ENCODE measurements around the gene PON2. TPM values are rescaled to one million over a fixed set of nuclear protein-coding genes. Genes with fewer than 3 reads are reported as not detected.

Gene PON2
- polyA plus RNA-seq, 1 experiment, result 110 TPM

DNA sequence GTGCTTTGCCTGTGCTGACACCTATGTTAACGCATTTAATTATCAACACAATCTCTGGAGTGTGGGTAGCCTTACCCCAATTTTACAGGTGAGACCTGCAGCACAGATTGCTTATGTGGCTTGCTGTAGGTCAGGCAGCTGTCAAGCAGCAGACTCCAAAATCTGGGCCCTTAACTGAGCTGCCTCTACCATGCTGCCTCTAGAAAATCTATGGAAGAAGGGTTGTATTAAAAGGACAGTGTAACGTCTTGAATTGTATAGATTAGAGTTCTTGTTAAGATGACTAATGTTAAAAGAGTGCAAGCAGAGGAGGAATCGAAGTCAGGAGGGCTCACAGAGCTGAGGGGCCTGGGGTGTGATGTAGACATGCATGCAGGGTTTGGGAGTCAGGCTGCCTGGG, 37.4 kb downstream of the PON2 start:
- no peak for DNase-seq (ENCODE audit: low read depth, low spot score)
- POLR2A ChIA-PET, result no interaction called here
- H3K27me3 ChIP-seq (ENCODE audit: control insufficient read depth, insufficient read depth, low read length), result peaks cover 9% of the 10 kb centered on the region
- CTCF ChIA-PET, result interaction anchor here (1.1 kb wide), 1 partner anchor 79 kb away, joined by 3 read pairs; no protein-coding TSS in a partner anchor
- H3K4me3 ChIP-seq (ENCODE audit: low read depth, low read length), result no peak overlapping the region
- TF ChIP-seq CTCF (IDR thresholded peaks at IDR 0.05; ENCODE audit: low read depth, low read length), result no peak
- peaks cover 7% of the 10 kb centered on the region; the same call in 1 of the 2 replicates for H3K9me3 ChIP-seq (ENCODE audit: control insufficient read depth, insufficient read depth, low read length)
- H3K27ac ChIP-seq (ENCODE audit: low read depth, low read length), result no peak overlapping the region

GRCh38 chr7:95396136-95397032, 38.4 kb downstream of the PON2 start, which contains the start of gene PON3:
TSS of gene PON3 (minus strand) at chr7:95396375. CDS start at chr7:95396350, 25 bp downstream.
- ChIA-PET CTCF (interaction anchor here (0.6 to 1.1 kb wide), 2 partner anchors 80 to 422 kb away, joined by 3 to 4 read pairs; no protein-coding TSS in a partner anchor), POLR2A (no interaction called here)
- no peak for DNase-seq (ENCODE audit: low read depth, low spot score)
- Histone ChIP-seq H3K9me3 (ENCODE audit: control insufficient read depth, insufficient read depth, low read length) (peaks cover 7% of the 10 kb centered on the region; the same call in 1 of the 2 replicates), H3K27me3 (ENCODE audit: control insufficient read depth, insufficient read depth, low read length) (peaks cover 9% of the 10 kb centered on the region), H3K27ac (ENCODE audit: low read depth, low read length) (no peak within 1 kb of the TSS), H3K4me3 (ENCODE audit: low read depth, low read length) (no peak within 1 kb of the TSS)
- no peak for TF ChIP-seq CTCF (IDR thresholded peaks at IDR 0.05; ENCODE audit: low read depth, low read length)

- no peak for DNase-seq (ENCODE audit: low read depth, low spot score)
- peaks cover 7% of the 10 kb centered on the region; the same call in 1 of the 2 replicates for H3K9me3 ChIP-seq (ENCODE audit: control insufficient read depth, insufficient read depth, low read length)
- H3K4me3 ChIP-seq (ENCODE audit: low read depth, low read length), result no peak overlapping the region
- ChIA-PET CTCF (interaction anchor here (0.6 kb wide), 1 partner anchor 422 kb away, joined by 4 read pairs; no protein-coding TSS in a partner anchor), POLR2A (no interaction called here)
- no peak overlapping the region for H3K27ac ChIP-seq (ENCODE audit: low read depth, low read length)
- TF ChIP-seq CTCF (IDR thresholded peaks at IDR 0.05; ENCODE audit: low read depth, low read length), result no peak
- H3K27me3 ChIP-seq (ENCODE audit: control insufficient read depth, insufficient read depth, low read length), result peaks cover 9% of the 10 kb centered on the region
Measured at GRCh38 chr7:95395755-95396135, 39.1 kb downstream of the PON2 start.

- H3K9me3 ChIP-seq (ENCODE audit: control insufficient read depth, insufficient read depth, low read length), result peaks cover 7% of the 10 kb centered on the region; the same call in 1 of the 2 replicates
- no peak for DNase-seq (ENCODE audit: low read depth, low spot score)
- no peak for TF ChIP-seq CTCF (IDR thresholded peaks at IDR 0.05; ENCODE audit: low read depth, low read length)
- H3K4me3 ChIP-seq (ENCODE audit: low read depth, low read length), result no peak overlapping the region
- H3K27me3 ChIP-seq (ENCODE audit: control insufficient read depth, insufficient read depth, low read length), result peaks cover 9% of the 10 kb centered on the region
- ChIA-PET CTCF (no interaction called here), POLR2A (no interaction called here)
- no peak overlapping the region for H3K27ac ChIP-seq (ENCODE audit: low read depth, low read length)
Measured at GRCh38 chr7:95394370-95394769, 40.5 kb downstream of the PON2 start.

GRCh38 chr7:95391761-95392160, 43.1 kb downstream of the PON2 start:
- Histone ChIP-seq H3K27me3 (ENCODE audit: control insufficient read depth, insufficient read depth, low read length) (peaks cover 7% of the 10 kb centered on the region), H3K27ac (ENCODE audit: low read depth, low read length) (no peak overlapping the region), H3K4me3 (ENCODE audit: low read depth, low read length) (no peak overlapping the region), H3K9me3 (ENCODE audit: control insufficient read depth, insufficient read depth, low read length) (peaks cover 7% of the 10 kb centered on the region; the same call in 1 of the 2 replicates)
- POLR2A ChIA-PET, result no interaction called here
- CTCF ChIA-PET, result no interaction called here
- TF ChIP-seq CTCF (IDR thresholded peaks at IDR 0.05; ENCODE audit: low read depth, low read length), result no peak
- DNase-seq (ENCODE audit: low read depth, low spot score), result no peak
